Lung microvascular endothelial cell (primary cell): ENCODE results near the gene UACA. TPM values are rescaled to one million over a fixed set of nuclear protein-coding genes. Genes with fewer than 3 reads are reported as not detected.

Experiments
- total RNA-seq: library from RNA; depleted of rRNA; stranded (reverse); fragments of >200 nt; gene quantifications from 2 replicates; pipeline ENCODE4 v1.2.1, GENCODE V29; 2014

UACA gene
- total RNA-seq, 1 donor from 2014 or later: 189 TPM

Other genes starting within 250 kb of the UACA start
- gene LARP6, start 90.6 kb upstream of the UACA start, total RNA-seq: 7.1 and 11.8 TPM in 2 replicates
- 0.60 and 0.87 TPM in 2 replicates for gene THAP10, start 128.9 kb upstream of the UACA start, total RNA-seq
- gene LRRC49, start 129.3 kb upstream of the UACA start, total RNA-seq: 3.0 and 3.7 TPM in 2 replicates